ENCODE results near the gene VGLL4.
"Not testable (repeated sequence)": the region's sequence is repeated elsewhere in the genome, so short reads cannot be mapped to it uniquely, and the experiment has no call there.

VGLL4 gene

GRCh38 chr3:11523572-11524101, 120.1 kb downstream of the VGLL4 start:
- no peak for DNase-seq

- DNase-seq, result no peak
Measured at GRCh38 chr3:11522953-11523571, 120.7 kb downstream of the VGLL4 start.

GRCh38 chr3:11522398-11522715, 121.4 kb downstream of the VGLL4 start:
- no peak for DNase-seq

- no peak for DNase-seq
Measured at GRCh38 chr3:11521167-11521566, 122.5 kb downstream of the VGLL4 start.

GRCh38 chr3:11517601-11518000, 126.1 kb downstream of the VGLL4 start:
- no peak for DNase-seq

- no peak for DNase-seq
Measured at GRCh38 chr3:11514191-11514821, 129.4 kb downstream of the VGLL4 start.

- no peak for DNase-seq
Measured at GRCh38 chr3:11513817-11514135, 129.9 kb downstream of the VGLL4 start.

- DNase-seq, result not testable (repeated sequence)
Measured at GRCh38 chr3:11513125-11513816, 130.4 kb downstream of the VGLL4 start.

- not testable (repeated sequence) for DNase-seq
Measured at GRCh38 chr3:11511606-11512005, 132.1 kb downstream of the VGLL4 start.

GRCh38 chr3:11510356-11510755, 133.4 kb downstream of the VGLL4 start:
- DNase-seq, result no peak

GRCh38 chr3:11510001-11510340, 133.7 kb downstream of the VGLL4 start:
- no peak for DNase-seq

- DNase-seq, result no peak
Measured at GRCh38 chr3:11509173-11510000, 134.3 kb downstream of the VGLL4 start.

- no peak for DNase-seq
Measured at GRCh38 chr3:11508346-11509172, 135.2 kb downstream of the VGLL4 start.

- no peak for DNase-seq
Measured at GRCh38 chr3:11507719-11508118, 136.0 kb downstream of the VGLL4 start.
